GM23248 (cell line): ENCODE results near the gene FAM241A. TPM values are rescaled to one million over a fixed set of nuclear protein-coding genes. Genes with fewer than 3 reads are reported as not detected.
"Not testable (repeated sequence)": the region's sequence is repeated elsewhere in the genome, so short reads cannot be mapped to it uniquely, and the experiment has no call there.

Experiments used
- DNase-seq: peaks from one replicate; pipeline ENCODE4 v3.0.0-alpha.2; 2015
- H2AFZ ChIP-seq: fragments of 200-600 bp; sonication (generic); 2 replicates; pipeline ENCODE4 v1.6.1; 2016; ENCODE audit warnings: antibody characterized with exemption
- H3F3A ChIP-seq: fragments of 200-600 bp; sonication (generic); 2 replicates; pipeline ENCODE4 v1.6.1; 2016; ENCODE audit warnings: mild to moderate bottlenecking, antibody characterized with exemption, mixed run types; ENCODE audit not compliant: insufficient read depth
- H3K27ac ChIP-seq: fragments of 200-600 bp; sonication (generic); 2 replicates; pipeline ENCODE4 v1.5.1; 2016; ENCODE audit warnings: mild to moderate bottlenecking
- H3K27me3 ChIP-seq: fragments of 200-600 bp; sonication (generic); replicated peaks from 2 replicates; pipeline ENCODE4 v1.6.1; 2016; ENCODE audit warnings: mild to moderate bottlenecking; ENCODE audit not compliant: insufficient read depth
- H3K36me3 ChIP-seq: fragments of 200-600 bp; sonication (generic); 2 replicates; pipeline ENCODE4 v1.6.1; 2016; ENCODE audit warnings: low read depth, mild to moderate bottlenecking
- H3K4me1 ChIP-seq: fragments of 200-600 bp; sonication (generic); 2 replicates; pipeline ENCODE4 v1.6.1; 2016; ENCODE audit warnings: mild to moderate bottlenecking; ENCODE audit not compliant: insufficient read depth
- H3K4me2 ChIP-seq: fragments of 200-600 bp; sonication (generic); one replicate; pipeline ENCODE4 v1.6.1; 2016; ENCODE audit warnings: mild to moderate bottlenecking; ENCODE audit not compliant: unreplicated experiment
- H3K4me3 ChIP-seq: fragments of 200-600 bp; sonication (generic); 2 replicates; pipeline ENCODE4 v1.5.1; 2016; ENCODE audit warnings: mild to moderate bottlenecking
- H3K79me2 ChIP-seq: fragments of 200-600 bp; sonication (generic); 2 replicates; pipeline ENCODE4 v1.6.1; 2016; ENCODE audit warnings: mild to moderate bottlenecking; ENCODE audit not compliant: insufficient read depth
- H3K9ac ChIP-seq: fragments of 200-600 bp; sonication (generic); 2 replicates; pipeline ENCODE4 v1.6.1; 2016; ENCODE audit warnings: mild to moderate bottlenecking
- H3K9me2 ChIP-seq: fragments of 200-600 bp; sonication (generic); 2 replicates; pipeline ENCODE4 v1.6.1; 2016; ENCODE audit warnings: mixed run types, mild to moderate bottlenecking, moderate library complexity; ENCODE audit not compliant: insufficient read depth
- H3K9me3 ChIP-seq: fragments of 200-600 bp; sonication (generic); one replicate; pipeline ENCODE4 v1.6.1; 2017; ENCODE audit warnings: low read depth
- H4K20me1 ChIP-seq: fragments of 200-600 bp; sonication (generic); 2 replicates; pipeline ENCODE4 v1.6.0; 2016; ENCODE audit not compliant: insufficient read depth
- EZH2 ChIP-seq: fragments of 200-600 bp; sonication (generic); IDR thresholded peaks from 2 replicates; pipeline ENCODE4 v1.6.1; 2018; ENCODE audit warnings: antibody characterized with exemption, mild to moderate bottlenecking; ENCODE audit not compliant: insufficient read depth, poor library complexity, severe bottlenecking
- EZH2phosphoT487 ChIP-seq: fragments of 200-600 bp; sonication (generic); IDR thresholded peaks from 2 replicates; pipeline ENCODE4 v1.6.1; 2018; ENCODE audit warnings: antibody characterized with exemption, moderate library complexity, mild to moderate bottlenecking, low read depth; ENCODE audit not compliant: insufficient read depth
- WGBS, 2 experiments: methylation state at CpG; one replicate each; pipeline ENCODE4 v1.1.6; 2015 to 2017; ENCODE audit warnings: low lambda C conversion rate in 2 of 2, low coverage in 1 of 2; ENCODE audit errors: missing lambda C conversion rate in 2 of 2; 5-methylcytosine and 5-hydroxymethylcytosine counted together
- in situ Hi-C: fragments of 300-500 bp; cut with MboI; formaldehyde crosslinking; loops from 2 replicates; pipeline ENCODE4 v1.15.0; 2020
- polyA plus RNA-seq: library from polyadenylated mRNA; unstranded; fragments of >200 nt; fragmentation: Nextera tagmentation; extraction: Ambion mirVana; gene quantifications from 2 replicates; pipeline ENCODE4 v1.2.1, GENCODE V29; 2016
- total RNA-seq: library from RNA; depleted of rRNA; stranded (reverse); fragments of >200 nt; shearing (Covaris generic); gene quantifications from 2 replicates; pipeline ENCODE4 v1.2.3, GENCODE V29; 2014

Gene FAM241A
- total and polyA plus RNA-seq, 2 experiments from 2014 or later = 5.2 to 6.2 TPM

DNA sequence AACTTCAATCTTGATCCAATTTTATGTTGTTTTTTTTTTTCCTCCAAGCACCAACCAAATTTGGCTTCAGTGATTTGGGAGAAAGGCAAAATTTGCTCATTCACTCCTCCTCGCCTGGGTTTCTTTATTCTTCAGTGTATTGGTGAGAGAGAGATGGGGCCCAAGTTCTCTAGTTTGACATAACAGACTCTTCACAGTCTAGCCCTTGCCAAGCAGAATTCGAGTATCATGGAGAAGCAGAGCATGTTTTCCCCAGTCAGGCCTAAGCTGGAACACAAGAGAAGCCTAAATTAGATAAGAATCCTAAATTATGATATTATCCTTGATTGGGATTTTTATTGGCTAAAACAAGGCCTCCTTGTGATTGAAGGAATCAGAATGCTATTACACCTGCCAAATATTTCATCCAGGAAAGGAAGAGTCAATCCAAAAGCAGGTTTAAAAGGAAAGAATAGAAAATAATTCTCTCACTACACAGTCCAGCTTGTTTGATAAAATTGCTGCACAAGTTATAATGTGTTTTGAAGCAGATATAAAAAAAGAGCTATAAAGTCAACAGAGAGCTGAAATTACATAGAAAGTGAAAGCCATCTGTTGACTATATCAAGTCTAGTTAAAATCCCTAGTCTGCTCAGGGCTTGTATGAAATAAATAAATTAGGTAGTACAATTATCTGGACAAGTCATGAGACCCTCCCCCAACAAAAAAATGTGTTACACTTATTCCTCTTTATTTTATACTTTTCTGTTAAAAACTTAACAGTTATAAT, 39.9 kb upstream of the FAM241A start:
- TF ChIP-seq EZH2phosphoT487 (no peak), EZH2 (no peak)
- no peak overlapping the region for H3K9ac ChIP-seq
- H3K36me3 ChIP-seq = no peaks in the 10 kb centered on the region

DNA sequence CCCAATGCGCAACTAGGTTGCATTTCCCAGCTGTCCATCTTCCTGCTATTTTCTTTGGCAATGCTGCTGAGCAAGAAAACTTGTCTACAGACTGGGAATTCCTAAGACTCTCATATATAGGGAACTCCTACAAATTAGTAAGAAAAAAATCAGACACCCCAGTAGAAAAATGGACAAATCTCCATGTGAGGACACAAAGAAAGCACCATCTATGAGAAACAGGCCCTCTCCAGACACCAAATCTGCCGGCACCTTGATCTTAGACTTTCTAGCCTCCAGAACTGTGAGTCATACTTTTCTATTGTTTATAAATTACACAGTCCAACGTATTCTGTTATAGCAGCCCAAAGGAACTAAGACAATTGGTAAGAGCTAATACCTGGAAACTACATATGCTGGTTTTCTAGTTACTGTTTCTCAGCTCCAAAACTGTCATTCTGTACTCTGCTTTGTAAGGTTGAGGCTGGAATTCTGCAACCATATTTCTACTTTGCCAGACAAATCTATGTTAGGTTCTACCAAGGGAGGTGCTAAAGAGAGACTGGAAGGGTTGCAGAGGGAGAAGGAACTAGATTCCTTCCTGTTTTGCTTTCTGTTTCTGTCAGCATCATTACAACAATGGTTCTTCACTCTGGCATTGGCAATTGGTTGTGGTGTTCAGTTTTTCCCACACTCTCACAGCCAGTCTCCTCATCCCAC, 35.7 kb upstream of the FAM241A start:
- no peaks in the 10 kb centered on the region for H3K9me2 ChIP-seq
- no peaks in the 10 kb centered on the region for H3K79me2 ChIP-seq
- H2AFZ ChIP-seq = peak overlapping the region; percentile 23; the same call in 1 of the 2 replicates
- no peak overlapping the region for H3K4me2 ChIP-seq
- peak; percentile 65 for DNase-seq
- 0 out of 2 replicates have a peak, but pooled peaks cover 4% of the 10 kb centered on the region for H3F3A ChIP-seq
- in situ Hi-C loops = loop anchor here (10.0 to 25.0 kb wide), 2 partner anchors 125 to 503 kb away; partner anchors contain the start of gene AP1AR
- WGBS, 2 experiments = 51 to 54% methylated on average over 3 of the region's 3 CpGs
- no peaks in the 10 kb centered on the region for H3K27me3 ChIP-seq
- no peak overlapping the region for H3K4me3 ChIP-seq
- no peak for TF ChIP-seq EZH2
- TF ChIP-seq EZH2phosphoT487 = no peak
- H3K36me3 ChIP-seq = no peaks in the 10 kb centered on the region
- H3K4me1 ChIP-seq = peaks cover 10% of the 10 kb centered on the region; the same call in 1 of the 2 replicates
- H4K20me1 ChIP-seq = no peaks in the 10 kb centered on the region
- no peak overlapping the region for H3K27ac ChIP-seq
- no peak overlapping the region for H3K9ac ChIP-seq
- H3K9me3 ChIP-seq = no peaks in the 10 kb centered on the region

More for the DNA sequence above, 39.9 kb upstream of the FAM241A start:
- DNase-seq = no peak
- H3K27me3 ChIP-seq = no peaks in the 10 kb centered on the region
- no peaks in the 10 kb centered on the region for H4K20me1 ChIP-seq
- no peak overlapping the region for H3K4me3 ChIP-seq
- 0 out of 2 replicates have a peak, but pooled peaks cover 4% of the 10 kb centered on the region for H3F3A ChIP-seq
- H3K9me3 ChIP-seq = no peaks in the 10 kb centered on the region
- in situ Hi-C loops = loop anchor here (10.0 to 25.0 kb wide), 2 partner anchors 129 to 507 kb away; partner anchors contain the start of gene AP1AR
- no peak overlapping the region for H2AFZ ChIP-seq
- H3K4me1 ChIP-seq = 0 out of 2 replicates have a peak, but pooled peaks cover 3% of the 10 kb centered on the region
- no peak overlapping the region for H3K4me2 ChIP-seq
- H3K79me2 ChIP-seq = no peaks in the 10 kb centered on the region
- 63 to 67% methylated on average over 2 of the region's 2 CpGs for WGBS, 2 experiments
- H3K27ac ChIP-seq = no peak overlapping the region
- no peaks in the 10 kb centered on the region for H3K9me2 ChIP-seq

DNA sequence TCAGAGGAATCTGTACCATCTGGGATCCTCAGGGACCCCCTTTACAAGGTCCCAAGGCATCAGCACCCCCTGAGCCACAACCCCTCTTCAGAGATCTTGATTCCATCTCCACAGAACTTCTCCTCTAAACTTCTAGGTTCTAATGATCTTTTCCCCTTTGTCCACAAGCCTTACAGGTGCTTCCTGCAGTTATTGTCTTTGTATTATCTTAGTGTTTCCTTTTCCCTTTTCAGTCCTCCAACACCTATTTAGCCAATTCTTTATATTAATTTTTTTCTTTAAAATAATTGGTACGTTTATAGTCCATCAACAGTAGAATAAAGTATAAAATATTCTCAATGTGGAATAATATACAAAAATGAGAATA, 35.2 kb upstream of the FAM241A start:
- Histone ChIP-seq H3K4me1 (peaks cover 10% of the 10 kb centered on the region; the same call in 1 of the 2 replicates), H3F3A (0 out of 2 replicates have a peak, but pooled peaks cover 4% of the 10 kb centered on the region), H3K9ac (no peak overlapping the region), H3K4me3 (no peak overlapping the region), H3K79me2 (no peaks in the 10 kb centered on the region), H3K27ac (no peak overlapping the region), H3K9me2 (no peaks in the 10 kb centered on the region), H3K36me3 (no peaks in the 10 kb centered on the region), H3K27me3 (no peaks in the 10 kb centered on the region), H3K9me3 (no peaks in the 10 kb centered on the region), H4K20me1 (no peaks in the 10 kb centered on the region), H3K4me2 (no peak overlapping the region), H2AFZ (peak overlapping the region; percentile 23; the same call in 1 of the 2 replicates)
- TF ChIP-seq EZH2 (no peak), EZH2phosphoT487 (no peak)
- 59 to 78% methylated on average over 1 of the region's 1 CpG for WGBS, 2 experiments
- no peak for DNase-seq
- in situ Hi-C loops = loop anchor here (25.0 kb wide), 1 partner anchor 502 kb away; no protein-coding TSS in a partner anchor

DNA sequence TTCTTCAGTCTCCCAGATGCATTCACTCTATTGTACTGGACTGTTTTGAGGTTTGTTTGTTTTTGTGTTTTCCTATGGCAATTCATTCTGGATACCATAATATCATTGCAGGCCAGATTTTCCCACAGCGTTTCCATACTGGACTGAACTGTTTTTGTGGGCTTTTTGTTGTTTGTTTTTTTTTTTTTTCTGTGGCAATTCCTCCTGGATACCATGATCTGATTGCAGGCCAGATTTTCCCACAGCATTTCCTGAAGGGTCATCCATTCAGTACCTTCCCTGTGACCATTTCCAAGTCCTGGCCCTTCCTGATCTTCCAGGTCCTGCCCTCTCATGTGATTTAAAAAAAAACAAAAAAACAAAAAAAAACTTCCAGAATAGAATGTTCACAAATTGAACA, 33.9 kb upstream of the FAM241A start:
- no peak for DNase-seq
- no peaks in the 10 kb centered on the region for H3K36me3 ChIP-seq
- in situ Hi-C loops = loop anchor here (25.0 kb wide), 1 partner anchor 501 kb away; no protein-coding TSS in a partner anchor
- peaks cover 10% of the 10 kb centered on the region; the same call in 1 of the 2 replicates for H3K4me1 ChIP-seq
- H3K27ac ChIP-seq = no peak overlapping the region
- no peaks in the 10 kb centered on the region for H3K9me3 ChIP-seq
- H3F3A ChIP-seq = 0 out of 2 replicates have a peak, but pooled peaks cover 4% of the 10 kb centered on the region
- no peak overlapping the region for H2AFZ ChIP-seq
- no peak overlapping the region for H3K4me3 ChIP-seq
- 80 to 91% methylated on average over 1 of the region's 1 CpG for WGBS, 2 experiments
- no peaks in the 10 kb centered on the region for H3K9me2 ChIP-seq
- no peak overlapping the region for H3K9ac ChIP-seq
- no peaks in the 10 kb centered on the region for H4K20me1 ChIP-seq
- H3K4me2 ChIP-seq = no peak overlapping the region
- H3K79me2 ChIP-seq = no peaks in the 10 kb centered on the region
- TF ChIP-seq EZH2phosphoT487 = no peak
- no peak for TF ChIP-seq EZH2
- no peaks in the 10 kb centered on the region for H3K27me3 ChIP-seq

DNA sequence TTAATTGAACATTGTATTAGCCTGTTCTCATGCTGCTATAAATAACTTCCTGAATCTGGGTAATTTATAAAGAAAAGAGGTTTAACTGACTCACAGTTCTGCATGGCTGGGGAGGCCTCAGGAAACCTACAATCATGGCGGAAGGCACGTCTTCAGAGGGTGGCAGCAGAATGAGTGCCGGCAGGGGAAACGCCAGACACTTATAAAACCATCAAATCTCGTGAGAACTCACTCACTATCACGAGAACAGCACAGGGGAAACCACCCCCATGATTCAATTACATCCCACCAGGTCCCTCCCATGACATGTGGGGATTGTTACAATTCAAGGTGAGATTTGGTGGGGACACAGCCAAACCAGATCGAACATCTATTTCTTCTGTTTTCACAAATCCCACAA, 33.2 kb upstream of the FAM241A start:
- not testable (repeated sequence) for H3K9me3 ChIP-seq, H4K20me1 ChIP-seq, H3K9me2 ChIP-seq, DNase-seq, H3K27me3 ChIP-seq, H3K36me3 ChIP-seq, H2AFZ ChIP-seq, H3K27ac ChIP-seq, H3K4me3 ChIP-seq, H3K4me2 ChIP-seq, H3K9ac ChIP-seq, H3F3A ChIP-seq, H3K79me2 ChIP-seq
- in situ Hi-C loops = loop anchor here (25.0 kb wide), 1 partner anchor 500 kb away; no protein-coding TSS in a partner anchor
- WGBS, 2 experiments = 80 to 81% methylated on average over 7 of the region's 7 CpGs
- peaks cover 10% of the 10 kb centered on the region; the same call in 1 of the 2 replicates for H3K4me1 ChIP-seq
